ENCODE measurements around the gene RGS6.

- TF ChIP-seq CTCF (IDR thresholded peaks at IDR 0.05) = no peak
- TF ChIP-seq POLR2A (IDR thresholded peaks at IDR 0.05) = no peak
Observed at GRCh38 chr14:72608391-72609204, 676.4 kb downstream of the RGS6 start.
